Stromal cell of bone marrow (primary cell): ENCODE data around the gene CAPZB.

Experiments used
- DNase-seq: peaks from one replicate; pipeline ENCODE4 v3.0.0-alpha.2; 2012; ENCODE audit warnings: low read depth

The CAPZB gene

GRCh38 chr1:19328486-19328885 is 156.9 kb downstream of the CAPZB start:
- DNase-seq = no peak

- no peak for DNase-seq
These were observed 157.6 kb downstream of the CAPZB start for GRCh38 chr1:19327736-19328135.

- no peak for DNase-seq
These were observed 158.0 kb downstream of the CAPZB start for GRCh38 chr1:19327301-19327700.

GRCh38 chr1:19326748-19327065 is 158.6 kb downstream of the CAPZB start:
- DNase-seq = no peak

- DNase-seq = no peak
These were observed 159.2 kb downstream of the CAPZB start for GRCh38 chr1:19325958-19326747.

GRCh38 chr1:19325368-19325957 is 159.9 kb downstream of the CAPZB start:
- no peak for DNase-seq

- DNase-seq = no peak
These were observed 160.7 kb downstream of the CAPZB start for GRCh38 chr1:19324665-19324990.

- DNase-seq = no peak
These were observed 161.2 kb downstream of the CAPZB start for GRCh38 chr1:19323987-19324664.

- DNase-seq = no peak
These were observed 162.9 kb downstream of the CAPZB start for GRCh38 chr1:19322481-19322880.

- no peak for DNase-seq
These were observed 164.3 kb downstream of the CAPZB start for GRCh38 chr1:19321071-19321470.

GRCh38 chr1:19319196-19319595 is 166.1 kb downstream of the CAPZB start:
- no peak for DNase-seq

- no peak for DNase-seq
These were observed 168.0 kb downstream of the CAPZB start for GRCh38 chr1:19317126-19317910.

GRCh38 chr1:19315378-19316198 is 169.8 kb downstream of the CAPZB start:
- DNase-seq = no peak

- DNase-seq = no peak
These were observed 171.1 kb downstream of the CAPZB start for GRCh38 chr1:19313961-19314882.

- DNase-seq = no peak
These were observed 171.7 kb downstream of the CAPZB start for GRCh38 chr1:19313636-19313959.

- DNase-seq = no peak
These were observed 172.3 kb downstream of the CAPZB start for GRCh38 chr1:19312782-19313635.

GRCh38 chr1:19311931-19312781 is 173.2 kb downstream of the CAPZB start, which contains the start of the genes AKR7A2 and SLC66A1:
TSS of gene AKR7A2 (minus strand) at chr1:19312144. CDS start at chr1:19312124, 20 bp downstream.
TSS of gene SLC66A1 (plus strand) at chr1:19312326. CDS start at chr1:19317678, 5,352 bp downstream.
- peak; percentile 87 for DNase-seq

- no peak for DNase-seq
These were observed 173.8 kb downstream of the CAPZB start for GRCh38 chr1:19311503-19311930.
